NCI-H2196 treated with DMSO at 0.1 percent for 48 hours (cell line): ENCODE data around the gene MBNL1.

Source experiments
- DNase-seq: peaks from one replicate; lab custom pipeline; 2025; ENCODE audit not compliant: unreplicated experiment; lab: John Stamatoyannopoulos, UW

Gene MBNL1

DNA sequence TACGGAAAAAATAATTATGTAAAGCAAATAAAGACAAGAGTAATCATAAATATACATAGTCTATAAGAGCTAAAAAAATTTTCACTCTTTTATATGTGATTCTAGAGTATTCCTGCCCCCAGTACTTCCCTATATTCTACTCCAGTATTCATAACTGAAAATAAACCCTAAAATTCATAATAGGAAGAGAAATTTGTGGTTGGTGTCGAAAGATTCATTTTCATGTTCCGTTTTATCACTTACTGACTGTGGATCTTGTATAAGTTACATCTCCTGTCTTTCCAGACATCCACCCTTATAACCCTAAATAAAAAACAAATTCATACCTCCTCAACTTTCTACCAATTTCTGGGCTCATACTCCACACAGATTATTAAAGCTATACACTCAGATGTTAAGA lies 16.0 kb upstream of the MBNL1 start:
- no peak for DNase-seq

DNA sequence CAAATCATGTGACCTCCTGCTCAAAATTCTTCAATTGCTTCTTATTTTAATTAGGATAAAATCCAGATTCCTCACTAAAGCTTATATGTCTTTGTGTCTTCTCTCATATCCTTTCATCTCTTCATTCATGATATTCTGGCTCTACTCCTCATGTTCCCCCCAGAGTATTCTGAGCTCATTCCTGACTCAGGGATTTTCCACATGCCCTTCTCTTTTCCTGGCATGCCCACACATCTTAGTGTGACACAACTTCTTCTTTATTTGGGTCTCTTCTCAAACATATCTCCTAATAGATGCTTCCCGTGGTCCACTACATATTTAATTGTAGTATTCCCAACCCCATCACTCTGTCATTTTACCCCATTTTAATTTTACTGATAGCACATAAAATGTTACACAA lies 15.2 kb upstream of the MBNL1 start:
- no peak for DNase-seq

DNA sequence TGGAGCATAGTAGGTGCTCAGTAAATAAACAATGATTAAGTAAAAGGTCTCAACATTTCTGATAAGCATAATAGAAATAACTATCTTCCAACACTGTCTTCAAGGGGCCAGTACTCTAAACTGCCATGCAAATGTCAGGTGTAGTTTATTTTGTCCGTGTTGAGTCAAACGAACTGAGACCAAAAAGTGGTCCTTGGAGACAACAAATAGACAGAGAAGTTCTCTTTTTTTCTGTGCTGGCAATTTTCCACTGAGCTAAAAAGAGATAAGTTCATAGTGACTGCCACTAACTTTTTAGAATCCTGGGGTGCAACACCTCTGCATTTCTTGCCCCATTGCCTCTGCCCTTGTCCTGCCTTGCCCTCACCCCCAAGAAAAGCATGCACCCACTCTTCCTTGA lies 14.7 kb upstream of the MBNL1 start:
- no peak for DNase-seq

DNA sequence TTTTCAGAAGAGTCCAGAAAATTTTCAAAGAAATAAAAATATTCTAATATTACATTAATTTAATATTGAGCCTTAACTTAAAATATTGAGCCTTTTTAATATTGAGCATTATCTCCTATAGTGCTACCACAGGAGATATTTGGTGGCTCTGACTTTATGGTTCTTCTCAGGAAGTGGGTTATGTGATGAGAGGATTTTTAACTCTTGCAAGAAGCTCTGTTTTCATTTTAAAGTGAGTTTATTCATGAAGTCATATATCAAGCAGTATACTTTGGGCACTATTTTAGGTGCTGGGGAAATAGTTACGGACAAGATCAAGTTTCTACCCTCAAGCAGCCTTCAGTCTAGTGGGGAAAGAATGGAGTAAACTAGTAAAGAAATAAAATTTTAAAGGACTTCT lies 13.4 kb upstream of the MBNL1 start:
- DNase-seq = no peak

DNA sequence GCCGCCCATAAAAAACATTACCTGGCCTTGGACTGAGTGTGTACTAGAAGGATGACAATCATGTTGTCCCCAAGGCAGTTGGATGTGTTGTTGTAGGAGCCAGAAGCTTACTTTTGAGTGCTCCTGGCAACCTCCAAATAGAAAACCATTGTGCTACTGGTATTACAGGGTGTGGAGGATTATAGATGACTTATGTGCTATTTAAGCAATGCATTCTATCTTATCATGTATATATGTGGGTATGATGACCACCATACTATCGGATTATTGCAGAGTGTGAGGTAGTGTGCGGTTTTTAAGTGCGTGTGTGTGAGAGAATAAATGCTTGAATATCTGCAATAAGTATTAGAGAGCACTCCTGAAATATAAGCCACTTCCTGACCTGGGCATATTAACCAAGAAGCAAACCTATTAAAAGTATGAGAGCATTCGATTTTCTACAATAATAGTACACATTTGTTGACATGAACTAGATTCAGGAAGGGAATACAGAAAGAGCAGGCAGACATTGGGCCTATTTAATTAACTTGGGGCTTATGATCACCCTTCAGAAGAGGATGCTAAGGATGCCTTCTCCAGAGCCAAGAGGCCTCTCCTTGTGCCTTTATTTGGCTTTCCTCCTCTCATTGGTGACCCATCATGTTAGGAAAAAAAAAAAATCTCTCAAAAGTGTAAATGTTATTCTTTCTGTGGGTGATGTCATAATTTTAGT lies 11.7 kb upstream of the MBNL1 start:
- DNase-seq = no peak

DNA sequence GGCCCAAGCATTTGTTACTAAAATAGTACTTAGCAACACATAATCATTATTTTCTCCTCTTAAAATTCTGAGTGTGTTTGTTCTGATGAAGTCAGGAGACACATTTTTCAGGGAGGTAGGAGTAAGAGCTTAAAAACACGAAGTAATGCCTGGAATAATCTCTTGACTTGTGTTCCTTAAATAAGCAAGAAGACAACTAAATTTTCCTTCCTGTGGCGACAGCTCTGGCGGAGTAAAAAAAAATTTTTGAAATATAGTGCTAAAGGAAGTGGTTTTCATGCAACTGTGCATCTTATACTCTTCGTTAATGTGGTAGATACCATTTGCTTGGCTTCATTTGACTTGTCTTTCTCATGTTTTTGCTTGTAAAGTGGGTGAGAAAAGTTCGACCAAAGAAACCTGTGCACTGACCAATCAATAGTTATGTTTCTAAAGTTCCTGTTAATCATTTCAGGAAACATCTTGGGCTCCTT lies 11.1 kb upstream of the MBNL1 start:
- DNase-seq = no peak

DNA sequence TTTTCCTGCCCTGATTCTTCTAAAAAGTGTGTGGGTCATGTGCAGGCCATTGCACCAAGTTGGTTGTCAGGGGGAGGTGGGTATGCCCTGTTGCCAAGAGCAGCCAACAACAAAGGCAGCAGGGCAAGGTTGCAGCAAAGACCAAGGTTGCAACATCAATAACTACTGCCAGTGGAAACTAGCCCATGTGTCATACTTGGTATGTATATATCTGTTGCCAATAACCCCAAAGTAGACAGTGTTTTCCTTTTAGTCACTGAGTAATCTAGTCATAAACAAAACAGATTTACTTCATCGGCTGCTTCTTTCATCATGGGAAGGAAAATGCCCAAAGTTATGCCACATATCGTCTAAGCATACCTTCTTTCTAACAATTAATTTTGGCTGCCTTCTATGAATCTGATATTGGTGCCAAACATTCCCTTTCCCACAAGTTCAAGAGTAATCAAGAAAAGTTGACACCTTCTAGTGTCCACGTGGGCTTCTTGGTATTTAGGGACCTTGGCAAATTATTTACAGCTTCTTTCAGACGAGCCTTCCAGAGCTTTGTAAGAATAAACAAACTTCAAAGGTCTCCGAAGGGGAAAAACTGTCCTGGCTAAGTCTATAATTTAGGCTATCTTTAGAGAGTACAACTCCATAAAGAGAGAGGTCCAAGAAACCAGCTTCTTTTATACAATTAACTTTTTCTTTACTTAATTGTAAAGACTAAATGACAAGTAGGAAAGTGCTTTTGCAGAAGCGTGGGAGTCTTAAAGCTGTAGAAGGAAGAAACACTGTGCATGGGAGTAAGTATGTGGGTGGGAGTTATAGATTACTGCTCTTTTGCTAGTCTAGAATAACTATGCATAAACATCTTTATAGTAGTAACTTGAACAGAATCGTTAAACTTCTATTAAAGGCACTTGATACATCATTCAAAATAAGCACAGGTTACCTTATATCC lies 10.0 kb upstream of the MBNL1 start:
- DNase-seq = no peak

DNA sequence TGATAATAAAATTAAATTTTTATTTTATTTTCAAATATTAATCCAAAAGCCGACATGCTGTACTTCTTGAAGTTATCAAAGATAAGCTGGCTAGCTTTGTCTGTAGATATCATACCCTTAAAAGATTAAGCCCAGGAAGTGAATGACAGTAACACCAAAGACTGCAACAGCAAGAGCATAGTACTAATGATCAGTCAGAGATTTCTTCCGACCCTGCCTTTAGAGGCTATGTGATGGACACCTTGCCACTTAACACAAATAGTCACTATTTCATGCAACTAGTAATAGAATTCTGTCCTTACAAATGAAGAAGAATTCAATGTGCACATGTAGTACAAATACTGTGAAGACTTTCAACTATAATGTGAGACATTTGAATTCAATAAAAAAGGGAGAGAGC lies 9.3 kb upstream of the MBNL1 start:
- DNase-seq = no peak

DNA sequence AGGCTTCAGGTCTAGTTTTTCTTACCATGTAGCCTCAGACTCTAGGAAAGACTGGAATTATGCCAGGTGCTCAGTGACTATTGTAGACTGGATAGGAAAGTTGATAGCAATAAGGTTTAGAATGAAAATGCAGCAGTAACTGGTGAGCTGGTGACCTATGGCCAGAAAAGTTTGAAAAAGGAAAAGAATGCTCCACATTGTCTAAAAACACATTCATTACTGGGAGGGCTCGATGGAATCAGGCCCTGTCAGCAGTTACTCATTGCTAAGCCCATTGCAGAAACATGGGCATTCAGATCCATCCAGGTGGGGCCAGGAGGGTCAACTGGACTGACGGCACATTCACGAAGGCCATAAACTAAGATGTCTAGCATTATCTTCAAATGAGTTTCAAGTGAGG lies 8.7 kb upstream of the MBNL1 start:
- no peak for DNase-seq

DNA sequence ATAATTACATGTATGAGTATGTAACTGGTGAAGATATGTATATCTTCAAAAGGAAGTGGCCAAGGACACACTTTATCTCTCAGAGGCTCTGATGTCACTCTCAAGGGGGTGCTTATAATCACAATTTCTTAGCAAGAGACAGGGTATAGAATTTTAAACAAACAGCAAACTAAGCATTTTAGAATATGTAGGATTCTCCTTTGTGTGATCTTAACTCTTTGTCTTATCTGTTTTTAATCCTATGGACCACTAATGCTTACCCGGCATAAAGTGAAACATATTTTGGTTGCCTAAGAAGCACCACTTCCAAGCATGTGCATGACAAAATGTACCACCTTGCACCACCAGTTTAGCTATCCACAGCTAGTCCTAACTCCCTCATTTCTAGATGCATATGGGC lies 8.2 kb upstream of the MBNL1 start:
- DNase-seq = no peak

DNA sequence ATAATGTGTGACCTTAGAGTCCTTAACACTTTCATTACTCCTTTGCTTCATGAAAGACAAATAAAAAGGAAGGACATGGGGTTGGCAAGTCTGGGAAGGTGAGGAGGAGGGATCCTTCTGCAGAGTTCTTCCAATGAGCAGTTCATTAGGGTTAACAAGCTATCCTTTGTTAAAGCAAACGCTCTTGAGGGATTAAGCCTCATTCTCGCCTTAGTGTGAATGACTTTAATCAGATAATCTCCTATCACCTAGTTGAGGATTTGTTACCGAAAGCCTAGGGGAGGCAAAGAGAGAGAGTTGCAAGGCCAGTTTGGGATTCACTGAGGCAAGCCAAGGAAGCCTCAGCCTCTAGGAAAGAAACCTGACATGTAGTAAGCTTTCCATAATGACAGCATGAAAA lies 7.4 kb upstream of the MBNL1 start:
- DNase-seq = no peak

DNA sequence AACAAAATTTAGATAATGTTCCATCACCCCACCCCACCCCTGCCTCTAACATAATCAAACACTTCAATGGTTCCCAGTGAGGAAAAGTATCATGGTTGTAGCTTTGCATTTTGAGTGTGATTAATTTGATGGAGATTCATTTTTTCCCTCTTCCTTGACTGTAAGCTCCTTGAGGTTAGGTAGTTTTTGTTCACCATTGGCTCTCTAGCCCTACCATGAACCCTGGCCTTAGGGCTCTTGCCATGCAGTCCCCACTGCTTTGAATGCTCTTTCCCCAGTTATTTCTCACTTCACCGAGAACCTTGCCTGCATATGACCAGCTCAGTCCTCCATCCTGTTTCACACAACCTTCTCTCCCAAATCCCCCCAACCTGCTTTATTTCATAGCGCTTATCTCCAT lies 5.0 kb upstream of the MBNL1 start:
- no peak for DNase-seq

DNA sequence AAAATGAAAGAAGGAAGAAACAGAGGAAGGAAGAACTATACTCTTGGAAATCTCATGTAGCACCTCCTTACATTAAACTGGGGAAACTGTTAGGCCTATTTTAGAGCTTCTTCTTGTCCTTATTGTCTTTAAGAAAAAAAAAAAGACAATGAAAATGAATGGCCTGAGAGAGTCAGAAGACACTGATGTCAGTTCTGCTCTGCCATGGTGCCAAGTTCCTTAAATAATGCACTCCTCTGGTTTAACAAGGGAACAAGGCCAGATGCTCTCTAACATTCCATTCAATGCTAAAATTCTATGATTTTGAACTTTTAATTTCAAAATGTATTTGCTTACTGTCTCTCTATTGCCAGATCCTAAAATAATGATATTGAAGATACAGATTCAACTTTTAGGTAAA lies 4.4 kb upstream of the MBNL1 start:
- no peak for DNase-seq

DNA sequence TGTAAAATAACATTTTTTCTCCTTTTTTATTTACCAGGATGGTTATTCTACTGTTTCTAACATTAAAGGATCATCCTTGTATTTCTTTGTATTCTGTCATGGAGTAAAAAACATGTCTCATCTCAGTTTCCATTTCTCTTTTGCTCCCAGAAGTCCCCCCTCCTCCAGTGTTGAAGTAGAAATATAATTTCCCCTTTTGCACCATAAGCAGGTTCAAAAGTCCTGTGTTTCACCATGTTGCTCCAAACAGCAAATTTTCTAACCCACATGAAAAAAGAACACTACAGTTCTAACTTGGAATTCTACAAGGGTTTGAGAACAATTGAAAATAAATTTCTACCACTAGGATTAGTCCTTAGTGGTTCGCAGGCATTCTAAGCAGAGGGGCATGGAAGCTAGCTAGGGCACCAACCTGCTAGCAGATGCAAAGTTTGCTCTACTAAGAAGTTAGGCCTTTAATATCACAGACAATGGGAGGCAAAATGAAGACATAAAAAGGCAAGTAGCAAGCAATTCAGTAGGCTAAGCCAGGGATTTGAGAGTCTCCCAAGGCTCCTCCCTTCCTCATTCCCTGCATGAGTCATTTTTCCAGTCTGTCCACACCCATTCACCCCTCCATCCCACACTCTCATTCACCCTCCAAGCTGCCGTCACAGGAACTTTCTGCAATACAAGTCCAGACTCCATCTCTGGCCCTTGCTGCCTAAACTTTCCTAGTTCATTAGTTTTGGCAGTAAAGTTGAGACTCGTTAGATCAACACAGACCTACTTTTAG lies 2.3 kb upstream of the MBNL1 start:
- DNase-seq = no peak

DNA sequence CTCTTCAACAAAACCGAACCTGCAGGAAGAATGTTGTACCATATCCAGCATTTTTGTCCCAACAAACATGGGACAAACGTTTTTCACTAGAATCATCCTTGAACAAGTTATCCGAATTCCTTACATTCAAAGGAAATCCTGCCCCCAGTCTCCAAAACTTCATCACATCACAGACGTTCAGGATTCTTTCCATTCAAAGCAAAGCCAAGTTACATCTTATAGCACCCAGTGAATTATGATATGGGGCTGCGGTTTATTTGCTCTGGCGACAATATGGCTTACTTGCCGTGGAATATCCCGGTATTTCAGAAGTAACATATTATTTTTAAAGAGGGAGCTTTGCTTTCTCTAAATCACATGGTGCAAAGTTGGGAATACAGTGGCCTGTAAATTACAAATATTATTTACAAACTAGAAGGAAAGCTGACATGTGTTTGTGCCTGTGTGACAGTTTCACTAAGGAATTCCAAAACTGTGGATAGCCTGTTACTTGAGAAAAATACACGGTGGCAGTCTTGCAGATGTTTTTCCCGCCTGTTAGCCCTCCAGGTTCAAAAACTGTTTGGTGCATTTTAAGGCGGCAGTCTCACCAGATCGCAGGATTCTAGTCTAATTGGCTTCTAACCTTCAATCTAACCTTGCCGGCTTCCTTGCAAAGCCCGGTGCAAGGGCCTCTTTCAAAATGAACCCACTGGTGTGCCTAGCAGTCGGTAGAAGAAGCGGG lies 736 bp upstream of the MBNL1 start:
- no peak for DNase-seq

DNA sequence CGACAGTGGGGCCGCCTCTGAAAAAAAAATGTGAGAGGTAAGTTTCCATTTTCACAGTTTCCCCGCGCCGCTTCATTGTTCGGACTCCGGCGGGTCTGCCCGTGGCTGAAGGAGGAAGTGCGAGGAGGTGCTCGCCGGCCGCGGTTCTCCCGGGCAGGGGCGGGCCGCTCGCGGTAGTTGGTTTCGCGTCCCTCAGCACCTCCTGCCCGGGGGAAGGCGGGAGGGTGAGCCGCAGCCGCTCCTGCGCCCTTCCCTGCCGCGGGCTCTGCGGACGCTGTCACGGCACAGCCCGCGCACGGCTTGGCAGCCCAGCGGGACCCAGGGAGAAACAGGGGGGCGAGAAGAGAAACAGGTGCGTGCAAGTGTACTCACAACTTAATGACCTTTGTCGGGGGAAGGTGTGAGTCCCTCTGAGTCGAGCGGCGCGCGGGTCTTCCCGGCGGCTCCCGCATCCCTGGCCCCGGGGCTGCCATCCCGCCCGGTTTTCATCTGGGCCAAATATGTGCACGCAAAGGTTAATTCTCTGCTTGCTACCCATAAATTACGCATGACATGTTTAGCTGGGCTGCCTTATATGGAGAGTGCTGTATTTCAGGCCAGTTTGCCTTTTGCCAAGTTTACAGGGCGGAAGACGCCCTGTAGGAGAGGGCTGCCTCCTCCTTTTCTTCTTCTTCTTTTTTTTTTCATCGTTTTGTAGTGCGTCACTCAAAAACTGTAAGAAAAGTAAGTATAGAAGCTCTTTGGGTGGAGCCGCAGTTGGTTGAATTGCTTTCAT lies 514 bp downstream of the MBNL1 start:
- no peak for DNase-seq

DNA sequence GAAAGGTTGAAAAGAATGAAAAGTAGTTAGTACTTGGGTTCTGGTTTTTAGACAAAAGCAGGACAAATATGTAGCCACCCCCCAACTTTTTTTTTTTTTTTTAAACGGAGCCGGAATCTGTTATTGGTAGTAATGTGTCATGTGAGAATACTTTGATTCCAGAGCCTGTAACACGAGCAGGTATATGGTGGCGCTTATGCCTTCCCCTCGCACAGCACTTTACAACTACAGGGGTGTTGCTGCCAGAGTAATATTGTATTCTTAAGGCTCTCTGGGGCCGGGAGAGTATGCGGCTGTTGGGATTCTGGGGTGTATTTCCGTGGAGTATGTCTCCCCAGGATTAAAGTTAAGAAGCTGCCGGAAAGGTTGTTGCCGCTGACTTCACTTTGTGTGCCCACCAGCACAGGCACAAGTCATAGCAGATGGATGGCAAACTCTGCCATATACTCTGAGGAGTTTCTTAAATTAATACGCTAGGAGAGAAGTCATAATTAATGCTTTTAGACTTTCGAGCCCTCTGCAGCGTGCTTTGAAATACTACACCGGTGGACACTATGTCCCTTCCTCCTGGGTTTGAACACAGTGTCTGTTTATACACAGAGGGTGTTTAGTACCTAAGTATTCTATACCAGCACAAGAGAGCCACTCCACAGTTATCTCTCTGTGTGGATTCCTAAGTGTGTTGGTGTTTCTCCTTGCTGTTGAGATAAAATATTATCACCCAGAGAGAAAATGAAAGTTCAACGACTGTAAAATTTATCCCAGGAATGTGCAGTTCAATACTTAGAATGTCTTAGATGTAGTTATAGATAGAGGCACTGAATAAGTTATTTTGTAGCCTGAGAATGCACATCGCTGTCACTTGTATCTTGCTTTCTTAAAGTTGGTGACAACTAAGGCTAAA lies 1.4 kb downstream of the MBNL1 start:
- DNase-seq = no peak

DNA sequence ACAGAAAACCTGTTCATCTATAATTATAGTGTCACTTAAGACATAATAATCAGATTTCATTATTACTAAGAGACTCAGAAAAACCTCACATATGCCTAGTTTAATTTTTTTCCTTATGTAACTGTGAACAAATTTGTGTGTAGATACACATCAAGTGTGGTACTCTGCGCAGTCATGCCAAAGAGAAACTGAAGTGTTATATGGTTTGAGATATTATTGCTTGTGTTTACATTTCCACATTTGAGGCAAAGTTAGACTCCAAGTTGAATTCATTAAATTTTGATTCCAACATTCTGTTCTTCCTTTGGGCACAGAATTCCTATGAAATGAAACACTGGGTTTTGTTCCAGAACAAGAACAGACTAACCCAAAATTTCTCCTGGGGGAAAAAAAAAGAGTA lies 2.2 kb downstream of the MBNL1 start:
- no peak for DNase-seq
